Colonic mucosa (tissue), 4 donors: Measurements from ENCODE around the gene TBCK. TPM values are rescaled to one million over a fixed set of nuclear protein-coding genes. Genes with fewer than 3 reads are reported as not detected.

Experiments
- DNase-seq: peaks from one replicate; pipeline ENCODE4 v3.0.0-alpha.2; 2020
- H3K27ac ChIP-seq: fragments of 200-600 bp; one replicate; pipeline ENCODE4 v1.8.0; 2021
- H3K27me3 ChIP-seq: fragments of 200-600 bp; one replicate; pipeline ENCODE4 v1.8.0; 2021
- H3K36me3 ChIP-seq: fragments of 200-600 bp; one replicate; pipeline ENCODE4 v1.8.0; 2021
- H3K4me1 ChIP-seq: fragments of 200-600 bp; one replicate; pipeline ENCODE4 v1.8.0; 2021; ENCODE audit warnings: mild to moderate bottlenecking
- H3K4me3 ChIP-seq: fragments of 200-600 bp; one replicate; pipeline ENCODE4 v1.8.0; 2021
- H3K9ac ChIP-seq, 2 donors: one replicate each; pipeline ENCODE4 v1.7.0; 2013; ENCODE audit warnings: control low read depth in 2 of 2, low read depth in 2 of 2, low read length in 2 of 2
- H3K9me3 ChIP-seq: fragments of 200-600 bp; one replicate; pipeline ENCODE4 v1.8.0; 2021
- CTCF ChIP-seq: fragments of 200-600 bp; IDR thresholded peaks from one replicate; pipeline ENCODE4 v1.8.0; 2022; ENCODE audit warnings: antibody characterized with exemption, mild to moderate bottlenecking
- intact Hi-C: fragments of 100-400 bp; cut with DNase I; formaldehyde crosslinking; loops from one replicate; pipeline ENCODE4 v1.14.1; 2022
- total RNA-seq, 2 donors: library from RNA; stranded (reverse); fragmentation: NEBNext Ultra II Directional in 1 of 2; extraction: Animal tissue kit (Norgen Biotek cat#: 25700) in 1 of 2; gene quantifications; one replicate each; pipeline ENCODE4 v1.2.1, GENCODE V29; 2021
- donor health status: healthy.
- donor health status: DM: no; HTN: no; CAD: no.
- donor health status: DM: no; HTN: no; CAD: no.

TBCK gene
- total RNA-seq, 2 donors from 2014 or later, result 27.4 to 33.9 TPM

GRCh38 chr4:106355193-106355592 is 39.2 kb upstream of the TBCK start:
- Histone ChIP-seq H3K27me3 (no peaks in the 10 kb centered on the region), H3K9ac (no peak overlapping the region), H3K4me1 (no peaks in the 10 kb centered on the region), H3K4me3 (no peak overlapping the region), H3K9me3 (no peaks in the 10 kb centered on the region), H3K27ac (no peak overlapping the region), H3K36me3 (no peaks in the 10 kb centered on the region)
- no peak for DNase-seq
- TF ChIP-seq CTCF, result no peak
- intact Hi-C loops, result no loop called here

- H3K9ac ChIP-seq, result no peak overlapping the region
- TF ChIP-seq CTCF, result no peak
Observed at GRCh38 chr4:106353786-106354185, 37.8 kb upstream of the TBCK start.

GRCh38 chr4:106351016-106351415 is 35.0 kb upstream of the TBCK start:
- DNase-seq, result no peak
- Histone ChIP-seq H3K4me1 (no peaks in the 10 kb centered on the region), H3K9ac (no peak overlapping the region), H3K36me3 (no peaks in the 10 kb centered on the region), H3K4me3 (no peak overlapping the region), H3K27me3 (no peaks in the 10 kb centered on the region), H3K27ac (no peak overlapping the region), H3K9me3 (no peaks in the 10 kb centered on the region)
- TF ChIP-seq CTCF, result no peak
- intact Hi-C loops, result no loop called here

More at GRCh38 chr4:106353786-106354185, 37.8 kb upstream of the TBCK start:
- Histone ChIP-seq H3K4me3 (no peak overlapping the region), H3K9me3 (no peaks in the 10 kb centered on the region), H3K36me3 (no peaks in the 10 kb centered on the region), H3K4me1 (no peaks in the 10 kb centered on the region), H3K27me3 (no peaks in the 10 kb centered on the region), H3K27ac (no peak overlapping the region)
- intact Hi-C loops, result no loop called here
- DNase-seq, result no peak

- H3K9ac ChIP-seq, result no peak overlapping the region
- intact Hi-C loops, result no loop called here
Observed at GRCh38 chr4:106347167-106347566, 31.2 kb upstream of the TBCK start.

GRCh38 chr4:106344647-106344970 is 28.6 kb upstream of the TBCK start:
- Histone ChIP-seq H3K36me3 (no peaks in the 10 kb centered on the region), H3K9me3 (no peaks in the 10 kb centered on the region), H3K4me1 (no peaks in the 10 kb centered on the region), H3K27ac (no peak overlapping the region), H3K9ac (no peak overlapping the region), H3K27me3 (no peaks in the 10 kb centered on the region), H3K4me3 (no peak overlapping the region)
- no peak for TF ChIP-seq CTCF
- no peak for DNase-seq
- intact Hi-C loops, result no loop called here

More at GRCh38 chr4:106347167-106347566, 31.2 kb upstream of the TBCK start:
- TF ChIP-seq CTCF, result no peak
- no peaks in the 10 kb centered on the region for H3K27me3 ChIP-seq
- H3K4me3 ChIP-seq, result no peak overlapping the region
- H3K9me3 ChIP-seq, result no peaks in the 10 kb centered on the region
- H3K36me3 ChIP-seq, result no peaks in the 10 kb centered on the region
- no peaks in the 10 kb centered on the region for H3K4me1 ChIP-seq
- H3K27ac ChIP-seq, result no peak overlapping the region
- DNase-seq, result no peak
